Measurements from ENCODE around the gene APH1B. TPM values are rescaled to one million over a fixed set of nuclear protein-coding genes. Genes with fewer than 3 reads are reported as not detected.
A peak's percentile ranks its signal among the peaks of the same experiment; 100 is the strongest.
"Not testable (repeated sequence)": the region's sequence is repeated elsewhere in the genome, so short reads cannot be mapped to it uniquely, and the experiment has no call there.

The APH1B gene
- total and polyA plus RNA-seq, 4 donors: 16.4 to 25.8 (median 21.8) TPM

DNA sequence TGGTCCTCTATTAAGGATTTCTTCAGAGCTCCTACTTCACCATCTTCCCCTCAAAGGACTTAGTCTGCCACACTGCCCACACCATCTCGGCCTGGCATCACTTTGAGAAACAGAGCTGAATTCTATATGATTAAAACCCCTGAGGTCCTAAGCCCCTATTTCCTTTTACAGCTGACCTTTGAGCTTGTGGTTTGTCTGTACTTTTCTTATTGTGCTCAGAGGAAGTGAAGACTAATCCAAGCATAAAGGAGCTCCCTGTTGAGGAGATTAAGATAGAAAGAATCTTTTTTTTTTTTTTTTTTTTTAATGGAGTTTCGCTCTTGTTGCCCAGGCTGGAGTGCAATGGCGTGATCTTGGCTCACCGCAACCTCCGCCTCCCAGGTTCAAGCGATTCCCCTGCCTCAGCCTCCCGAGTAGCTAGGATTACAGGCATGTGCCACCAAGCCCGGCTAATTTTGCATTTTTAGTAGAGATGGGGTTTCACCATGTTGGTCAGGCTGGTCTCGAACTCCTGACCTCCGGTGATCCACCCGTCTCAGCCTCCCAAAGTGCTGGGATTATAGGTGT is 65.7 kb downstream of the APH1B start:
- Histone ChIP-seq H3K4me1 (ENCODE audit: control insufficient read depth, insufficient read depth, low read length) (peaks cover 18% of the 10 kb centered on the region), H3K36me3 (ENCODE audit: control insufficient read depth, insufficient read depth, low read length) (peaks cover 17% of the 10 kb centered on the region)
- H3K27me3 ChIP-seq (ENCODE audit: control insufficient read depth, insufficient read depth, low read length); H3K9me3 ChIP-seq (ENCODE audit: control insufficient read depth, insufficient read depth, low read length); H3K27ac ChIP-seq (ENCODE audit: low read depth, low read length); DNase-seq (ENCODE audit: low read depth in 4 of 6, low spot score in 6 of 6); H3K4me3 ChIP-seq (ENCODE audit: low read depth, low read length): not testable (repeated sequence)
- 100% methylated on average over 1 of the region's 11 CpGs for WGBS (ENCODE audit: insufficient coverage)

DNA sequence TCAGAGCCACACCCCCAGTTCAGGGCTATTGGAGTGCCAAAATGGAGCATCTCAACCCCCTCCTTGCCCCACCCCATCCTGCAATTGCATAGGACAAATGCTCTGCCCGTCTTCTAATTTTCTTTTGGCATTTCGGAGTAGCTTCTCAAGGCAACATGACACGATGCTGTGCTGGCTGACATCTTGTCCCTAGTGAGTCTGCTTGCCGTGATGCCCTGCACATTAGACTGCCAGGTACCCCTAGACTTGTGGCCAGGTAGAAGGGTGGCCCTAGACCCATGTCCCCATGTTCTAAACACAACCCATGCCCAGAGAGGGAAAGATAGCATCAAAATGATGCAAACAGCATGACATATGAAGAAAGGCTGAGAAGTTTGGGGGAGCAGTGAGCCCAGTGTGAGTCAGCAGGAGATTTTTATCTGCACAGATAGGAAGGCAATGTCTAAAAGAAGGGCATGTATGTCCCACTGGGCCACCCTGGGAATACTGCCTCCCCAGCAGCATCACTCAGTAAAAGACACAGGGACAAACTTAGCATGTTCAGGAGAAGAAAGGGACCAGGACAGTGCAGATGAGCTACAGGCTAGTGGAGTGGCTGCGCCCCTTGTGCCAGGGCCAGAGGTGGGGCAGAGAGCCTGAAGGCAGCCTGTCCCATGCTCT is 67.5 kb downstream of the APH1B start:
- peaks cover 30% of the 10 kb centered on the region for H3K4me1 ChIP-seq (ENCODE audit: control insufficient read depth, insufficient read depth, low read length)
- 88% methylated on average over 5 of the region's 5 CpGs for WGBS (ENCODE audit: insufficient coverage)

DNA sequence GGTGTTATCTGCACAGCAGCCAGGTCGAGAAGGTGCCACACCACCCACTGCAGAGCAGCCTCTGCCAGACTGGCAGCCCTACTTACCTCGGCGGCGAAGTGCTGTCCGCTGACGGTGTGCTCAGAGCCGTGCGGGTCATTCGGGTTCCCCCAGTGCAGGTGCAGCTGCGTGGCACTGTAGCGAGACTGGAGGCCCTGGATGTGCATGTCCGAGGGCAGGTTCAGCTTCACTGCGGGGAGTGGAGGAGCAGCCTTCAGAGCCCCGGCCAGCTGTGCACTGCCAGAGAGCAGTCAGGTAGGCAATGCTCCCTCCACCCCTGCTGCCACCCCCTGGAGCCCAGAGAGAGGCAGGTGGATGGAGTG is 68.0 kb downstream of the APH1B start:
- DNase-seq (ENCODE audit: low read depth in 4 of 6, low spot score in 6 of 6): no peak
- H3K9me3 ChIP-seq (ENCODE audit: control insufficient read depth, insufficient read depth, low read length): no peaks in the 10 kb centered on the region
- 96% methylated on average over 14 of the region's 14 CpGs for WGBS (ENCODE audit: insufficient coverage)
- no peak overlapping the region for H3K4me3 ChIP-seq (ENCODE audit: low read depth, low read length)
- no peak overlapping the region for H3K27ac ChIP-seq (ENCODE audit: low read depth, low read length)
- peaks cover 35% of the 10 kb centered on the region for H3K4me1 ChIP-seq (ENCODE audit: control insufficient read depth, insufficient read depth, low read length)
- no peaks in the 10 kb centered on the region for H3K27me3 ChIP-seq (ENCODE audit: control insufficient read depth, insufficient read depth, low read length)
- H3K36me3 ChIP-seq (ENCODE audit: control insufficient read depth, insufficient read depth, low read length): peaks cover 6% of the 10 kb centered on the region

More for the DNA sequence above, 67.5 kb downstream of the APH1B start:
- Histone ChIP-seq H3K27me3 (ENCODE audit: control insufficient read depth, insufficient read depth, low read length) (no peaks in the 10 kb centered on the region), H3K36me3 (ENCODE audit: control insufficient read depth, insufficient read depth, low read length) (peaks cover 6% of the 10 kb centered on the region), H3K9me3 (ENCODE audit: control insufficient read depth, insufficient read depth, low read length) (no peaks in the 10 kb centered on the region), H3K4me3 (ENCODE audit: low read depth, low read length) (no peak overlapping the region), H3K27ac (ENCODE audit: low read depth, low read length) (no peak overlapping the region)
- DNase-seq (ENCODE audit: low read depth in 4 of 6, low spot score in 6 of 6): no peak

DNA sequence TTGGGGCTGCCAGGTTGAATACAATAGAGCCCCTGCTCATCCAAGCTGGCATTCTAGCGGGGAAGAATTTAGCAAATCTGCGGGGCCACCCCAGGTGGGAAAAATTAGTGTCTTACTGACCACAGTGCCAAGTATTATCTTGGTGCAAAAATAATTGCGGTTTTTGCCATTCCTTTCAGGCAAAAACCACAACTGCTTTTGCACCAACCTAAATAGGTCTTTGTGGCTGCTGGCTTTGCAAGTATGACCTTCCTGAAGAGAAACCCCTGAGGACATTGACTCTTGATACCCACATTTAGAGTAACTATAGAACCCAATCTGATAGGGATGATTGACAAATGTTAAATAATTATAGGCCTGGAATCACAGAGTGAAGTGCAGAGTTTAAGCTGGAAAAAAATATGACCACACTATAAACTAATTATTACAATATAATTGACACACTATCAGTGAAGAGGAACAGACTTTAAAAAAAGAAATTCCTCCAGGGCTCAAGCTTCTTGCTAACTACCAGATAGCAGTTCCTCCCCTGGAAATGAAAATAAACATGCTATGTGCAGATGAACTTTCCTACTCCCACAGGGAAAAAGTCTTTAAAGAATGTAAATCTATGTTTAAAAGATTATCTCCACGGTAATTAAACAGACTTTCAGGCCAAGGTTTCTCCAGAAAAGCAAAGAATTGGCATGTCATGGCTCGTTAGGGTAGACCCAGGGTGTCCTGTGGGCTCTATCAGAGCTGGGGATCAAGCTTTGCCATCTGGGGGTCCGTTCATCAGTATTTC is 69.9 kb downstream of the APH1B start:
- peaks cover 35% of the 10 kb centered on the region for H3K4me1 ChIP-seq (ENCODE audit: control insufficient read depth, insufficient read depth, low read length)
- H3K27me3 ChIP-seq (ENCODE audit: control insufficient read depth, insufficient read depth, low read length): no peaks in the 10 kb centered on the region
- peaks cover 6% of the 10 kb centered on the region for H3K36me3 ChIP-seq (ENCODE audit: control insufficient read depth, insufficient read depth, low read length)
- 72% methylated on average over 3 of the region's 6 CpGs for WGBS (ENCODE audit: insufficient coverage)
- no peak overlapping the region for H3K4me3 ChIP-seq (ENCODE audit: low read depth, low read length)
- no peak for DNase-seq (ENCODE audit: low read depth in 4 of 6, low spot score in 6 of 6)
- peak overlapping the region; percentile 78 for H3K27ac ChIP-seq (ENCODE audit: low read depth, low read length)
- H3K9me3 ChIP-seq (ENCODE audit: control insufficient read depth, insufficient read depth, low read length): no peaks in the 10 kb centered on the region

DNA sequence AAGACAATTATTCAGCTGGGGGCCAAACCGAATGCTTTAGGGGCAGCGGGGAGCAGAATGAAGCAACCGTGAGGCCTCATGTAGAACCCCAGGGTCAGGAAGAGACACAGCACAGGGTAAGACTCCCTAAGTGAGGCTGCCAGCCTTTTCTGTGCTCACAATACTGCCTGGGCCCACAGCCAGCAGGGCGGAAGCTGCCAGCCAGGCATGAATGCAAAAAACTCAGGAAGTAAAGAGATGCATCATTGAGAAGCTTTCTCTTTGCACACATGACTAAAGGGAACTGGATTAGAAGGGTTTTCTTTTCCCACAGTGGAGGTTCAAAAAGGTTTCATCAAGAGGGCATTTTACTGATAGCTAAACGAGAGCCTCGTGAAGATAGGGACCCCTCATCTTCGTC is 71.0 kb downstream of the APH1B start:
- H3K27me3 ChIP-seq (ENCODE audit: control insufficient read depth, insufficient read depth, low read length): no peaks in the 10 kb centered on the region
- no peak overlapping the region for H3K4me3 ChIP-seq (ENCODE audit: low read depth, low read length)
- 20% methylated on average over 4 of the region's 7 CpGs for WGBS (ENCODE audit: insufficient coverage)
- H3K4me1 ChIP-seq (ENCODE audit: control insufficient read depth, insufficient read depth, low read length): peaks cover 35% of the 10 kb centered on the region
- H3K9me3 ChIP-seq (ENCODE audit: control insufficient read depth, insufficient read depth, low read length): no peaks in the 10 kb centered on the region
- H3K36me3 ChIP-seq (ENCODE audit: control insufficient read depth, insufficient read depth, low read length): peaks cover 6% of the 10 kb centered on the region
- peak; percentile 48 to 97 (median 76) for DNase-seq (ENCODE audit: low read depth in 4 of 6, low spot score in 6 of 6)
- H3K27ac ChIP-seq (ENCODE audit: low read depth, low read length): peak overlapping the region; percentile 78

DNA sequence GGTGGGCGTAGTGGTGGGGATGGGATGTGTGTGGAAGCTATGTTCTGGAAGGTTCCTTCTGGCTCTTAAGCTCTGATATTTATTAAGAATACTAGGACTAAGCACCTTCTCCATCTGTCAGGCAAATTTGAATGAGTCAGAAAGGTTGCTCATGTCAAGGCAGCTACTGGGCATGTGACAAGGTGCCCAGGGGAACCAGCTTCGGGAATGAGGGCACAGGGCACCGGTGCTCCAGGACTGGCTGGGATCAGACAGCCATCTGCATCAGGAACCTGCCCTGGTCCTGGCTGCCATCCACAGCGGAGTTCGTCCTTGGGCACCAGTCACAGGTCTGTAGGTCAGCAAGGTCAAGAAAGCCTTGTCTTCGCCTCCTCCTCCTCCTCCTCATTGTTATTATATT is 71.8 kb downstream of the APH1B start:
- no peak for DNase-seq (ENCODE audit: low read depth in 4 of 6, low spot score in 6 of 6)
- 100% methylated on average over 2 of the region's 6 CpGs for WGBS (ENCODE audit: insufficient coverage)
- H3K4me1 ChIP-seq (ENCODE audit: control insufficient read depth, insufficient read depth, low read length): peaks cover 35% of the 10 kb centered on the region
- peaks cover 6% of the 10 kb centered on the region for H3K36me3 ChIP-seq (ENCODE audit: control insufficient read depth, insufficient read depth, low read length)
- H3K9me3 ChIP-seq (ENCODE audit: control insufficient read depth, insufficient read depth, low read length): no peaks in the 10 kb centered on the region
- peak overlapping the region; percentile 78 for H3K27ac ChIP-seq (ENCODE audit: low read depth, low read length)
- H3K27me3 ChIP-seq (ENCODE audit: control insufficient read depth, insufficient read depth, low read length): no peaks in the 10 kb centered on the region
- H3K4me3 ChIP-seq (ENCODE audit: low read depth, low read length): no peak overlapping the region

DNA sequence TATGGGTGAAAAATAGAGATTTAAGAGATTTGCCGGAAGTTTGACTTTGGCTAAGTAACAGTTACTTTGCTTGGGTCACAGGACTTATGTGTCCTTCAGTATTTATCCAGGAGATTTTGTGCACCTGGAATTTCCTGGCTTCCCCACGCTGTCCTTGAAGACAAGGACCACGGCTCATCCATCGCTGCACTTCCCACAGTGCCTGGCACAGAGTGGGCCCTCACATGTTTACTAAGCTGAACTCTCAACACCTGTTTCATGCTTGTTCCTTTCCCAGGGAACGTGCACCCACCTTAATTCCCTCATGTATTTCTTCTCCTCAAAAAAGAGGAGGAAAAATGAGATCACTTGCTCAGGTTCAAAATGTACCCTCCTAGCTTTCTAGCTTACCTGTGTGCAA is 72.2 kb downstream of the APH1B start:
- Histone ChIP-seq H3K4me1 (ENCODE audit: control insufficient read depth, insufficient read depth, low read length) (peaks cover 35% of the 10 kb centered on the region), H3K9me3 (ENCODE audit: control insufficient read depth, insufficient read depth, low read length) (no peaks in the 10 kb centered on the region), H3K36me3 (ENCODE audit: control insufficient read depth, insufficient read depth, low read length) (peaks cover 6% of the 10 kb centered on the region), H3K27me3 (ENCODE audit: control insufficient read depth, insufficient read depth, low read length) (no peaks in the 10 kb centered on the region), H3K27ac (ENCODE audit: low read depth, low read length) (peak overlapping the region; percentile 35), H3K4me3 (ENCODE audit: low read depth, low read length) (no peak overlapping the region)
- 100% methylated on average over 3 of the region's 5 CpGs for WGBS (ENCODE audit: insufficient coverage)
- DNase-seq (ENCODE audit: low read depth in 4 of 6, low spot score in 6 of 6): no peak

DNA sequence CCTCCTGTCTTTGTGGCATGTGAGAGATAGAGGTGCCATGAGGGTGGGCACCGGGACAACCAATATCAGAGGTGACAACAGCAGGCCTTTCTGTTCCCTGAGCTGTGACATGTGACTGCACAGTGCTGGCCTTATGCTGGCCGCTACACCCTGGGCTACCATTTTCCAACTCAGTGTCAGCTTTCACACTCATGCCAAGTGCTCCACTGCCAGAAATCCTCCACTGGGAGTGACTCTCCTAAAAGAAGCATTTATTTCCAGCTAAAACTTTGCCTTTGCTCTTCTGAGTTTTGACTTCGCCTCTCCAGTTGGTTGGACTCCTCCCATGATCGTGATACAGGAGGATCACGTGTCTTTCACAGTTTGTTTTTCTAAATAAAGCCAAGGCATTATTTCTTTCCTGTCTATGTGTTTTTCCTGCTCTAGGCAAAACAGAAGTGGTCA is 72.8 kb downstream of the APH1B start:
- H3K4me1 ChIP-seq (ENCODE audit: control insufficient read depth, insufficient read depth, low read length): peaks cover 37% of the 10 kb centered on the region
- 50% methylated on average over 5 of the region's 5 CpGs for WGBS (ENCODE audit: insufficient coverage)
- peak overlapping the region; percentile 35 for H3K27ac ChIP-seq (ENCODE audit: low read depth, low read length)
- peak in 1 of 6 donors; percentile 68 for DNase-seq (ENCODE audit: low read depth in 4 of 6, low spot score in 6 of 6)
- no peaks in the 10 kb centered on the region for H3K27me3 ChIP-seq (ENCODE audit: control insufficient read depth, insufficient read depth, low read length)
- H3K4me3 ChIP-seq (ENCODE audit: low read depth, low read length): no peak overlapping the region
- H3K36me3 ChIP-seq (ENCODE audit: control insufficient read depth, insufficient read depth, low read length): peaks cover 4% of the 10 kb centered on the region
- no peaks in the 10 kb centered on the region for H3K9me3 ChIP-seq (ENCODE audit: control insufficient read depth, insufficient read depth, low read length)

DNA sequence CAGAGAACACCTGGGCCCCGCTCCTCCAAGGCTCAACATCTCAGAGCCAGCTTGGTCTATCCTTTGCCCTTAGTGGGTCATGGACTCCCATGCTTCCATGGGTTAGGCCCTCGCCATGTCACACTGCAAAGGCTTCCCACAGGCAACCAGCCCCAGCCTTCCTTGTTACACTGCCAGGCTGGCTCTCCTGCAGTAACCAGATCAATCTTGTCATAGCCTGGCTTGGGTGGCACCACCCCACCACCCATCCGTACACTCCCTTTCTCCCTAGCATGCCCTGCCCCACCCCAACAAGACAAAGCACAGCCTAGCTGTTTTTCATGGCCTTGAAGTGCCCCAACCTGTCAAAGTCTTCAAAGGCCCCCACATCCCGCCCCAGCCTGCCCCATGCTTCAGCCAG is 73.8 kb downstream of the APH1B start:
- Histone ChIP-seq H3K9me3 (ENCODE audit: control insufficient read depth, insufficient read depth, low read length) (no peaks in the 10 kb centered on the region), H3K4me3 (ENCODE audit: low read depth, low read length) (no peak overlapping the region), H3K4me1 (ENCODE audit: control insufficient read depth, insufficient read depth, low read length) (peaks cover 39% of the 10 kb centered on the region), H3K27ac (ENCODE audit: low read depth, low read length) (no peak overlapping the region), H3K27me3 (ENCODE audit: control insufficient read depth, insufficient read depth, low read length) (no peaks in the 10 kb centered on the region), H3K36me3 (ENCODE audit: control insufficient read depth, insufficient read depth, low read length) (no peaks in the 10 kb centered on the region)
- WGBS (ENCODE audit: insufficient coverage): 97% methylated on average over 4 of the region's 4 CpGs
- DNase-seq (ENCODE audit: low read depth in 4 of 6, low spot score in 6 of 6): no peak
